GM12865 (cell line): Measurements from ENCODE around the gene PTCH2.
A peak's percentile ranks its signal among the peaks of the same experiment; 100 is the strongest.

Experiments used
- DNase-seq: peaks from one replicate; pipeline ENCODE4 v3.0.0; 2010; ENCODE audit warnings: low read depth
- H3K4me3 ChIP-seq: 2 replicates; pipeline ENCODE4 v1.5.1; 2011; ENCODE audit warnings: mild to moderate bottlenecking, low read depth, low read length, control low read depth
- TF ChIP-seq, protein P1 (sequence below): IDR thresholded peaks from 2 replicates; pipeline ENCODE4 v1.5.1; 2011; ENCODE audit warnings: low read length, control low read depth, low read depth, inconsistent platforms; ENCODE audit not compliant: insufficient read depth; ENCODE audit errors: missing control alignments

The PTCH2 gene, protein sequence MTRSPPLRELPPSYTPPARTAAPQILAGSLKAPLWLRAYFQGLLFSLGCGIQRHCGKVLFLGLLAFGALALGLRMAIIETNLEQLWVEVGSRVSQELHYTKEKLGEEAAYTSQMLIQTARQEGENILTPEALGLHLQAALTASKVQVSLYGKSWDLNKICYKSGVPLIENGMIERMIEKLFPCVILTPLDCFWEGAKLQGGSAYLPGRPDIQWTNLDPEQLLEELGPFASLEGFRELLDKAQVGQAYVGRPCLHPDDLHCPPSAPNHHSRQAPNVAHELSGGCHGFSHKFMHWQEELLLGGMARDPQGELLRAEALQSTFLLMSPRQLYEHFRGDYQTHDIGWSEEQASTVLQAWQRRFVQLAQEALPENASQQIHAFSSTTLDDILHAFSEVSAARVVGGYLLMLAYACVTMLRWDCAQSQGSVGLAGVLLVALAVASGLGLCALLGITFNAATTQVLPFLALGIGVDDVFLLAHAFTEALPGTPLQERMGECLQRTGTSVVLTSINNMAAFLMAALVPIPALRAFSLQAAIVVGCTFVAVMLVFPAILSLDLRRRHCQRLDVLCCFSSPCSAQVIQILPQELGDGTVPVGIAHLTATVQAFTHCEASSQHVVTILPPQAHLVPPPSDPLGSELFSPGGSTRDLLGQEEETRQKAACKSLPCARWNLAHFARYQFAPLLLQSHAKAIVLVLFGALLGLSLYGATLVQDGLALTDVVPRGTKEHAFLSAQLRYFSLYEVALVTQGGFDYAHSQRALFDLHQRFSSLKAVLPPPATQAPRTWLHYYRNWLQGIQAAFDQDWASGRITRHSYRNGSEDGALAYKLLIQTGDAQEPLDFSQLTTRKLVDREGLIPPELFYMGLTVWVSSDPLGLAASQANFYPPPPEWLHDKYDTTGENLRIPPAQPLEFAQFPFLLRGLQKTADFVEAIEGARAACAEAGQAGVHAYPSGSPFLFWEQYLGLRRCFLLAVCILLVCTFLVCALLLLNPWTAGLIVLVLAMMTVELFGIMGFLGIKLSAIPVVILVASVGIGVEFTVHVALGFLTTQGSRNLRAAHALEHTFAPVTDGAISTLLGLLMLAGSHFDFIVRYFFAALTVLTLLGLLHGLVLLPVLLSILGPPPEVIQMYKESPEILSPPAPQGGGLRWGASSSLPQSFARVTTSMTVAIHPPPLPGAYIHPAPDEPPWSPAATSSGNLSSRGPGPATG

DNA sequence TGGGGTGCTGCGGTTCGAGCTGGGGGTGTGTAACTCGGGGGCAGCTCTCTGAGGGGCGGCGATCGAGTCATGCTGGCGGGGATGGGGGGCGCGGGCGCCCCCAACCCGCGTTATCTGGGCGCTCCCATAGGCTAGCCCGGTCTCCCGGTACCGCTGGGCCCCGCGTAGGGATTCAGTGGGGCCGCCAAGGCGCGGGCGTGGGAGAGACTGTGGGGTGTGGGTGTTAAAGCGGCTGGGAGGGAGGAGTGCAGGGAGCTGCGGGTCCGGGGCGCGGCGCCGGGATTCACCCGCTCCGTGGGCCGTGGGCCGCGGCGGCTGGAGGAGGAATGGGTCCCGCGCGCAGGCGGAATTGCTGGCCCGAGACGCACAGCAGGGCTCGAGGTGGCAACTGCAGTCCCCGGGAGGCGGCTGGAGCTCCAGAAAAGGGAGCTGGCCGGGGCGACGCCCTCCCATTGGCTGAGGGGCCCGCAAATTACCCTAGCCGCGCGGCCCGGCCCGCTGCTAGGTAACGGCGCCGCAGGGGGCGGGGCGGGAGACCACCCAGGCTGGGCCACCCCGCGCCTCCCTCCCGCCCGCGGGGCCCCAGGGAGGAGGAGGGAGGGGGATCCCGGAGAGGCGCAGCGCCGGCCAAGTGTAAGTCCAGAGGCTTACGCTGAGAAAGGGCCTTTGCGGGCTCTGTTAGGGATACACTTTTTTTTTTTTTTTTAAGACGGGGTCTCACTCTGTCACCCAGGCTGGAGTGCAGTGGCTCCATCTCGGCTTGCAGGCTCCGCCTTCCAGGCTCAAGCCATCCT, at the start of gene PTCH2:
Gene PTCH2, minus strand, starts transcription at position 392 of the 794 bp plus-strand sequence. Its CDS starts 321 bp downstream, at position 71.
- TF ChIP-seq, protein P1, sequence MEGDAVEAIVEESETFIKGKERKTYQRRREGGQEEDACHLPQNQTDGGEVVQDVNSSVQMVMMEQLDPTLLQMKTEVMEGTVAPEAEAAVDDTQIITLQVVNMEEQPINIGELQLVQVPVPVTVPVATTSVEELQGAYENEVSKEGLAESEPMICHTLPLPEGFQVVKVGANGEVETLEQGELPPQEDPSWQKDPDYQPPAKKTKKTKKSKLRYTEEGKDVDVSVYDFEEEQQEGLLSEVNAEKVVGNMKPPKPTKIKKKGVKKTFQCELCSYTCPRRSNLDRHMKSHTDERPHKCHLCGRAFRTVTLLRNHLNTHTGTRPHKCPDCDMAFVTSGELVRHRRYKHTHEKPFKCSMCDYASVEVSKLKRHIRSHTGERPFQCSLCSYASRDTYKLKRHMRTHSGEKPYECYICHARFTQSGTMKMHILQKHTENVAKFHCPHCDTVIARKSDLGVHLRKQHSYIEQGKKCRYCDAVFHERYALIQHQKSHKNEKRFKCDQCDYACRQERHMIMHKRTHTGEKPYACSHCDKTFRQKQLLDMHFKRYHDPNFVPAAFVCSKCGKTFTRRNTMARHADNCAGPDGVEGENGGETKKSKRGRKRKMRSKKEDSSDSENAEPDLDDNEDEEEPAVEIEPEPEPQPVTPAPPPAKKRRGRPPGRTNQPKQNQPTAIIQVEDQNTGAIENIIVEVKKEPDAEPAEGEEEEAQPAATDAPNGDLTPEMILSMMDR: no peak
- peak within 1 kb of the TSS; percentile 31 for H3K4me3 ChIP-seq
- DNase-seq: peak; percentile 28

DNA sequence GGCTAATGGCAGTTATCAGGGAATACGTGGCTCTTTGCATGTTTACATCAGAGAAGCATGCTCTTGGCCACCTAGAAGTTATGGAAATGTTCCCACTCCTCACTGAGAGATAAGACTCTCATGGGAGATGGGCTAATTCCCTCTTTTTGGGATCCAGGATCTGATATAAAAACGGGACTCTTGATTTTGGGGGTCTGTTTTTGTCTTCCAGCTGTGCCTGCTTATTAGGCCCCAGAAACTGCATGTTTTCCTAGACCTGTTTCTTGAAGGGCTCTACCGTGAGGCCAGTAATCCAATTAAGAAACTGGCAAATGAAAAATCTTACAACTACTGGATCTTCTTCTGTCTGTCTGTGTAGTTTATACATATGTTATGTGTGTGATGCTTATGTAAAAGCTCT, 47.0 kb upstream of the PTCH2 start:
- no peak overlapping the region for H3K4me3 ChIP-seq
- TF ChIP-seq, protein P1: no peak
- DNase-seq: no peak

DNA sequence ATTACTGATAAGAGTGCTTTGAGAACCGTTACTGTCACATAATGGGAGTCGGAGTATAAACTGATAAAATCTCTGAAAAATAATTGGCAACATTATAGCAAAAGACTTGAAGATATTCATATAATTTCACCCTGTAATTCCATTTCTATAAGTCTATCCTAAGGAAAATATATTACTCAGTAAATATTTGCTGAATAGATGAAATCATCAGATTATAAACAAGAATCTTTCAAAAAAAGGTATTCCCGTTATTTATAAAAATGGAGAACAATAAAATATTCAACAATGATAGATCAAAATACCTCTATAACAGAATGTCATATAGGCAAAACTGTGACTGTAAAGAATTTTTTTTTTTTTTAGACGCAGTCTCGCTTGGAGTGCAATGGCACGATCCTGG, 42.4 kb upstream of the PTCH2 start:
- no peak for DNase-seq
- no peak overlapping the region for H3K4me3 ChIP-seq
- TF ChIP-seq, protein P1: no peak

DNA sequence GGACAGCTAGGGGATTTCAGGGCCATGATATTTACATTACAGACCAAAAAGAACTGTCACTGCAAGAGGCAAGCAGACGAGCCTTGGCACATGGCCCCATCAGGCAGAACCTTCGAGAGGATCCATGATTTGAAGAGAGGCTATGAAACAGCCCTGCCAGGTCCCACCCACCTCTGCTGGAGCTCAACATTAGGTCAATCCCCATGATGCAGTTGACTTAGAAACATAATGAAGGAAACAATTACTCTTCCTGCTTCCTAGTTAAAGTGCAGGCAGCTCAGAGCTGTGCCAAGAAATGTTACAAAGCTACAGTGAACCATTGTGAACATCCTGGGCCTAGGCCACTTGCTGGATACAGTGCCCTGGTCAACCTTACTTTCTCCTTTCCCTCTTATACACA, 41.7 kb upstream of the PTCH2 start:
- no peak overlapping the region for H3K4me3 ChIP-seq
- TF ChIP-seq, protein P1: no peak
- DNase-seq: no peak

DNA sequence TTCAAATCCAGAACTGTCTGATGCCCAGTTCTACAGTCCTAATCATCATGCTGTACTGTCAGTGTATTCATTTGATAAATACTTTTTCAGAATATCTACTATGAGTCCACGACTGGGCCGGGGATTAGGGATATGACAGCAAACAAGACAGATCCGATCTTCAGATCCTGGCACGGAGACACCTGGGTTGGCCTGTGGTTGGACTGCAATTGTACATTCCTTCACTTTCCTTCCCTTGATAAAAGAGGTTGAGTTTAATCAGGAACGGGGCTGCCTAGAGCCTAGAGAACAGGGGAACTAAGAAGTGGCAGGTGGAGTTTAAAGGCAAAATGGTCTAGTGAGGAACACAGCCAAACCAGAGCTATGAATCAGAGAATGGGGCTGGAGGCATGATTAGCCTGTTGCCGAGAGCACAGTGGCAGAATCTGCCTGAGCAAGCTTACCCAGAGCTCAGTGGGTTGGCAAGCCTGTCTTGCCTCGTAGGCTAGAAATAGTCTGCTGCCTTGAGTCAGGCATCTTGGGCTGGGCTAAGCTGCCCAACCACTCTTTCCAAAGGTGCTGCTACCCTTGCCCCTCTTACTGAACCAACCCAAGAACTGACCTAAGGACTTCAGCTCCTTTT, 38.1 kb upstream of the PTCH2 start:
- DNase-seq: no peak
- TF ChIP-seq, protein P1: no peak

DNA sequence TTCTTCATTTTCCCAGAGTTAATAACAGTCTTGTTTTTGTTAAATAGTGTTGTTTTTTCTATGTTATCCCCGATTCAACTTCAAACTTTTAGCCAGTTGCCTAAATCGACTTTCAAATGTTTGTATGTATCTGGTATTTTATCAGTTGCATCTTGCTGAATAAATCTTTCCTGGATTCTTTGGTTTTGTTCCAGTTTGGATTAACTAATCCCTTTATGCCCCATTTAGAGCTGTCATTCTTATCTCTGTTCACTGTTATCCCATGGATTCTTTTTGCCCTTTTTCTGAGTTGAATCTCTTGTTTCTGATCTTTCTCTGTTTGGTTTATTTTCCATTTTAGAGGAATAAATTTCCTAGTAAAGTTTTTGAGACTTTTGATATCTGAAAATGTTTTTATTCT, 31.1 kb upstream of the PTCH2 start:
- no peak for DNase-seq
- TF ChIP-seq, protein P1: no peak

More for the DNA sequence above, 38.1 kb upstream of the PTCH2 start:
- no peak overlapping the region for H3K4me3 ChIP-seq

More for the DNA sequence above, 31.1 kb upstream of the PTCH2 start:
- no peak overlapping the region for H3K4me3 ChIP-seq
